Measurements from ENCODE around the gene SDHD.
A peak's percentile ranks its signal among the peaks of the same experiment; 100 is the strongest.

- TF ChIP-seq CTCF (IDR thresholded peaks at IDR 0.05), result peak in 1 of 7 experiments; percentile 26
- TF ChIP-seq POLR2A (IDR thresholded peaks at IDR 0.05), result no peak
These were observed 12.5 kb upstream of the SDHD start, which contains the start of the genes NKAPD1 and PIH1D2 for GRCh38 chr11:112073941-112074811.
